HEK293 (cell line): ENCODE measurements around the gene CTIF.

Source experiments
- CTCF ChIP-seq: fragments of 450-650 bp; formaldehyde crosslinking; IDR thresholded peaks from 2 replicates; pipeline ENCODE4 v1.5.1; 2016; ENCODE audit warnings: missing biosample characterization, missing genetic modification characterization
- GLI2 ChIP-seq: fragments of 450-650 bp; formaldehyde crosslinking; IDR thresholded peaks from 2 replicates; pipeline ENCODE4; 2017; ENCODE audit warnings: missing biosample characterization, missing genetic modification characterization, low read depth, borderline replicate concordance
- KLF9 ChIP-seq: fragments of 450-650 bp; formaldehyde crosslinking; IDR thresholded peaks from 2 replicates; pipeline ENCODE4 v1.5.1; 2016; ENCODE audit warnings: missing biosample characterization, missing genetic modification characterization, low read depth
- MEIS1 ChIP-seq: sonication (generic); formaldehyde crosslinking; IDR thresholded peaks from 2 replicates; pipeline ENCODE4 v1.8.1; 2022; ENCODE audit warnings: missing genetic modification reagents, mild to moderate bottlenecking, borderline replicate concordance
- YY2 ChIP-seq: fragments of 450-650 bp; formaldehyde crosslinking; IDR thresholded peaks from 2 replicates; pipeline ENCODE4 v1.5.1; 2016; ENCODE audit warnings: missing biosample characterization, missing genetic modification characterization

- TF ChIP-seq YY2: no peak
- TF ChIP-seq GLI2 (tag by site-specific recombination): no peak
- no peak for TF ChIP-seq CTCF (tag by site-specific recombination)
- TF ChIP-seq MEIS1 (CRISPR knock-in tag): no peak
- TF ChIP-seq KLF9 (tag by site-specific recombination): no peak
These were observed 304.3 kb downstream of the CTIF start for GRCh38 chr18:48843162-48843561.
